ENCODE measurements around the gene DOCK10.

Gene DOCK10

DNA sequence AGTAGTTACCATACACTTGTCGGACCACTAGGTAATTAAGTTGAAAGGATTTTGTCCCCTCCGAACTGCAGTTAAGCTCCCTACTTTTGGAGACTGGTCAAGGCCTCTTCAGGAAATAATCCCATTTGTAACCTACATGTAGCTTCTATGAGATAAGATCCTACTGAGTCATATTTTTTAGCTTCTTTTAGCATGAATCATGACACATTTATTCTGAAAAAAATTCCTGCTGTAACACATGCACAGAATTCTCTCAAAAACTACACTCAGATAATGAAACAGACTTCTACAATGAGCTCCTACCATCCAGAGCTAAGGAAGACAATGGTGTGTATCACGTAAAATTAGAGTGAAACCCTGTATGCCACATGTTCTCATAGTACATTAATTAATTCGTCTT, 225.5 kb downstream of the DOCK10 start:
- DNase-seq, result no peak

DNA sequence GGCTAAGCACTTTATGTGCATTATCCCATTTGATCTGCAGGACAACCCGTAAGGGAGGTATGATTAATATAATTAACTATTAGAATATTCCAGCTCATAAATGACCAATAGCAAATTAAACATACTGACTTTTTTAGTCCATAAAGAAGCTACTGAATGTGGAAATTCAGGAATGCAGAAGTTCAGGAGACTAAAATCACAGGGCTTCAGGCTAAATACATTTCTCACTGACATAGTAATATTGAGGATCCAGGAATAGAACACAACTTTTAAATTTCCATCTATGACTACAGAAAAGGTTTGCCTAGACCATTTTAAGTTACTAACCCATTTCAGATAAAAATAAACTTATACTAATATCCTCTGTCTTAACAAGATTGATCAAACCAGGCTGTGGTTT, 228.7 kb downstream of the DOCK10 start:
- no peak for DNase-seq

DNA sequence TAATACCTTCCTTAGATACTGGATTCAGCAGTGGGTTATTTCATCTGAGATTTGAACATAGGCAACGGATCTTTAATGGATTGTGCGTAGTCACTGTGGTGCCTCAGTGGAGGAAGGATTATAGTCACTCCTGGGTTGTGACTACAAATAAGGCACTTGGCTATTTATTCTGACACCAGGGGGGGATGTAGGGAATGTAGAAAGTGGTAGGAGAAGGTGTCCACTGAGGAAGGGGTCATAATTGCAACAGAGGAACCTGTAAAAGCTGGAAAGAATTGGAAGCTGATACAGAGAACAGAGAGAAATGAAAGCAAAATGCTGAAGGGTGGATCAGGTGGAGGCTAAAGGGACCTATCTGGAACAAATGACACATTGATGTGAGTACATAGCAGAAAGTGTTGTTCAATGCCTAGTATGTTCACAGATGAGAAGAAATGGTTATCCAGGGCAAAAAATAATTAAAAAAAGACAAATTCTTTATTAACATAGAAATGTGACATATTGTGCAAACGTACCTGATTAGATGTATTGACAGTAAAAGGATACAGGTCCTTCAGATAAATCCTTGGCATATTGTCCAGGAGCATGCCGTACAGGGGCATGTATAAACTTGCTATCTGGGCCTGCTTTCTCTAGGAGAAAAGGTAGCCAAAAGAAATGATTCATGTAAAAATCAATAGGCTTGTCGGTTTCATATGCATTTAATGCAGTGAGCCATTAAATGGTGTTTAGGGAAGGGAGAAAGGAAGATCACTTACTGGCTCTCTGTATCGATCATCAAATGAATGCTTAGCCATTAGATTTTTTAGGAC, 234.9 kb downstream of the DOCK10 start:
- no peak for DNase-seq

DNA sequence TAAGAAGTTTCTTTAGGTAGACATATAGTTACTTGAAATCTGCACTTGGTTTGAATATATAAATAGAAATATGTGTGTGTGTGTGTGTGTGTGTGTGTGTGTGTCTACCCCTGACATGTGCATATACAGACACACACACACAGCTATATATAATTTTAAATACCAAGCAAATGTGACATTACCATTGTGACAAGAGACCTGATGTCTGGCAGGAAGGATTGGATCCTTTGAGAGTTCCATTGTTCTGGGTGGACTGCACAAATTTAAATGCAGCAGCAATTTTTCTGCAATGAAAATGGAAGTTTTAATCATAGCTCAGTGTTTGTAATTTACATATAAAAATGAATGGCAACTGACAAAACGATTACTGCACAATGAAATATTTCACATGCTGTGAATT, 238.3 kb downstream of the DOCK10 start:
- DNase-seq, result no peak

DNA sequence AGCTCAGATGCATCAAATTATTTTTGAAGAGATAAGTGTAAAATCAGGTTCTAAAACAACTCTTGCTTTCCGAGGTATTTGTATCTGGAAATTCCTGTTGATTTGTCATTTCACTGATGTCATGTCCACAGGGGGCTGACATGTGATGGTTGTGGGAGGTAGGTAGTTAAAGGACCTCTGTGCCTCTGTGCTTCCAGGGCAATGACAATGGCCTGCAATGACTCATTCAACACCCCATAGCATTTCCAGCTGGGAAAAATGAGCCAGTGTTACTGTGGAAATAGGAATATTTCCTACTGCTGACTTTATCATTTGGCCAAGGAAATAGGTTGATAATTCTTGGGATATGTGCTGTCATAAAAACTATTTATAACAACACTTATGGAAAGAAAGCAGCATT, 239.9 kb downstream of the DOCK10 start:
- DNase-seq, result no peak

DNA sequence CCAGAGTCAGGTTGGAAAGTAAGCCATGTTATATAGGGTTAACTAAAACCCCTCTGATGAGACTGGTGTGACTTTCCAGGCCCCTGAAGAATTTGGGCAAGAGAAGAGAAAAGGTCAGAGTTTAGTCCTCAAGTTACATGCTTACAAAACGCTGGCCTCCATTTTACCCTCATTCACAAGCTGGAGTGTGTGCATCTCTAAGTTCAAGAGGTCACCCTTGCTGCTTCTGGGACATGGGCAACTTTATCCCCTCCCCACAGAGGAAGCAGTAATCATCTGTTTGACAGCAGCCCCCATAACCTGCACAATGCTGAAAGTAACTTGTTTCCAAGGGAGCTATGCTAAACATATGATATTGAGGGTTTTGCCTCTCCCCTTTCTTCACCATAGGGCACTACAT, 240.9 kb downstream of the DOCK10 start:
- no peak for DNase-seq

DNA sequence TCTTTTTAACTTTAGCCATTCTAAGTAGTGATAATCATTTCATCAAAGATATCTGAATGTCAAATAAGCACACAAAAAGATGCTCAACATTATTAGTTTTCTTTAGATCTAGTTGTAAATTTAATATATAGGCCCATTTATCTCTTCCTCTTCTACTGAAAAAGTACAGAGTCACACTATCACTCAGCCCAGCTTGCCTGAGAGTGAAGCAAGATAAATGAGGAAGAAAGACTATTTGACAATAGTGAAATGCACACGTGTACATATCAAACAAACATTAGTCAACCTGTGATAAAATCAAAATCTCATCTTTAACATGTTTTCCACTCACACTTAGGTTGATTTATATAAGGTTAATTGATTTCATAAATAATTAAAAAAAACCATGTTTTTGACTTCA, 242.6 kb downstream of the DOCK10 start:
- DNase-seq, result no peak

DNA sequence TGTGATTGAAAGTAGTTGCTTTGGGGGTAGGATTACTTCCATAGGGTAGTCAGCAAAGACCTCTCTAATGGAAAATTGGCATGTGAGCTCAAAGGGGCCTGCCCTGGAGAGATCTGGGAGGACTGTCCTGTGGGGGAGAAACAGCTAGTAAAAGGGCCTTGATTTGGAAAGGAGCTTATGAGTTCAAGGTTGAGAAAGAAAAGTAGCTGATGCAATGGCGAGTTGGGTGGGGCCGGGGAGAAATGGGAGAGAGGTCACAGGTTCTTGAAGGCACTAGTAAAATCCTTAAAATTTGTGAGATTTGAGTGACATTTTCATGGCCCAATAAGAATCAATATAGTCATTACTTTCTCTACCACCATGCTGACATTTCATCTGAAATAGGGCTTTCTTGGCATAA, 244.1 kb downstream of the DOCK10 start:
- DNase-seq, result no peak

DNA sequence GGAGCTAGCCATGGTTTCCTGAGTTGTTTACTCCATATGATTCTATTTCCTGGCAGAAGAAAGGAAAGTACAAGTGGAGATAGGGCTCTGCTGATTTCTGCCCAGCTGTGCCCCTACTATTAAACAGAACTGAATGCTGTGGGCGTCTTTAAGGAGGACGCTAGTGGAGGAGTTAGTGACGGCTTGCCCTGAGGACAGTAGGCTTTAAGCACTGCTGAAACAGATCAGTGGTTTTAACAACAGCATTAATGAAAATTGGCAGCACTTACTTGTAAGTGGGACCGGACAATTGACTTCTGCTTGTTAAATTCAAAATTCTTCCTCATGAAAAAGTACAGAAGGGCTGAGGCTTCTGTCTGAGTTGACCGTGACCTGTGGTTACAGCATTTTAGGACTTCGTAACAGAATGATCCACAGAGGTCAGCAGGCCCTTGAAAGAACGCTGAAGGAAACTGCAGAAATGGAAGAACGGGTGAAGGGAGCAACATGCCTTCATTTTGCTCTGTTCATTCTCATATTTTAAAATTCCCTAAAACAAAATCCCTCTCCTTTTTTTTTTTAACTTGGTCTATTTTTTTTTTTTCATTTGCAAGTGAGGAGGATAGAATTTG, 245.5 kb downstream of the DOCK10 start:
- no peak for DNase-seq

DNA sequence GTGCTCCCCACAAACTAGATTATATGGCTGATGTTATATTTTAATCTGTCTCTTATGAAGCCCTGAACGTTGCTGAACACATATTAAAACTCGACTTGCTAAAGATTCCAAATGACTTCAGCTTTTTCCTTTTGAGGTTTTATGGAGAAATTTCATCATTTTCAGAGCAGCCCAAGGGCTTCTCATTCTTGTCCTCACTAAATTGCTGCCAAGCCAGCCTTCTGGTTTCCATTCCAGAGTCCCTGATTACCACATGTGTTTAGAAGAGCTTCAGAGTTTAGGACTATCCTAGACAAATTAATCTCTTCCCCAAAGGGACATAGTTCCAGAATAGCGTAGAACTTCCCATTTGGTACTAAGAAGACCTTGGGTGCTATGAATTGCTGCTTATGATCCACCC, 248.3 kb downstream of the DOCK10 start:
- DNase-seq, result no peak

DNA sequence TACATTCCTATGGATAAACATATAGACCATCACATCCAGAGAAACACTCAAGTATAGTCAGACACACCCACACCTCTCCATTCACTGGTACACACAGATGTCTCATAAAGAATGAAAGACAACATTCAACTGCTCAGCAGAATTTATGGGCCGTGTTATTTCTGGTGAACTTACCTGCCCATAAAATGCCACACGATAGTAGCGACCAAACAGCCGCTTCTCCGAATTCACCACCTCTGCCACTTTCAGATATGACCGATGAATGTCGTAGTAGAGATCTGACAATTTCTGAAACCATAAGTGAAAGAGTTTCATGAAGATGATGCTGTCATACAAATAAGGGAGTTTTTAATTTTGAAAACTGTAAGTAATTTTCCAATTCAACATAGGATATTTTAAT, 255.4 kb downstream of the DOCK10 start:
- DNase-seq, result no peak

DNA sequence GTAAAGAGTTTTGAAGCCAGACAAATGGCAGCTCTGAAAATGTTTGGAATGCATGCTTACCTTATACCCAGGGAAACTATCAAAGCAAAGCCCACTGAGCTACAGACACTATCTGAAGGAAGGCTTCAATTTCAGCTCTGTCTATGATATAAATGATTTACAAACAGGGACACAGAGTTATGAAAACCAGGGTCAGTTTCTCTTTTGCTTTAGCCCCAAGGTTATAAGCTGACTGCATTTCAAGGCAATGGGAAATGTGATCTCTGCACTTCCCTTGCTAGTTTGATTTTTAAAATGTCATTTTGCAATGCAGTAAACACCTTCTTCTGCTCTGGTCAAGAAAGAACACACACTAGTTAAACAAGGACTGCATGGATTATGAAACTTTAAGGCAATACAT, 260.9 kb downstream of the DOCK10 start:
- no peak for DNase-seq

DNA sequence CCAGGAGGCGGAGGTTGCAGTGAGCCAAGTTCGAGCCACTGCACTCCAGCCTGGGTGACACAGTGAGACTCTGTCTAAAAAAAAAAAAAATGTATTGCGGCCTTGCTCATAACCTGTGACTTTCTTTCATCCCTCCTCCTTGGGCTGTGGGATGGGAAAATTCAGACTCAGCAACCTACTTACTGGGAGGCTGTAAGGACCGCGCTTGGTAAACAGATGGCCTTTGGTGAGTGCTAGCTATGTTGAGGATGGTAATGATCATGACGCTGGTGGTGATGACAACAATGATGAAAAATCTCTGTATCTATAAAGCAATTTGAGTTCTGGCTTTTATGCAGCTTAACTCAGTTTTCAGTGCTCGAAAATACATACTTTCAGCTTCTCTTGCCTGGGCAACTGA, 261.4 kb downstream of the DOCK10 start:
- DNase-seq, result no peak

DNA sequence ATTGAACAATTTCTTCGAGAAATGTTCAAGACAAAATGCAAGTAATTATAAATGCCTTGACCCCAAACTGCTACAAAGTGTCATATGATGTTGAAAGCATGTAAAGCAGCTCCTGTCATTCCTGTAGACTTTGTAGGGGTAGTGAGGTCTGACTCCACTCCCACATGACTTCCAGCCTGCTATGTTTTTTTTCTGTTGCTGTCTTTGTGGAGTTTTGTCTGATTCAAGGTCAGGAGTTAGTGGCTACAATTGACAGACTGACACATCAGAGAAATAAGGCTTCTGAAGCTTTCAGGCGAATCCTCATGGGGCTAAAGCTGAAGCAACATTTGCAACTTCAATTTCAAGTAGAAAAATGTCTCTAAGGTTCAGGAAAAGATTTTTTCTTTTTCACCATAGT, 262.2 kb downstream of the DOCK10 start:
- no peak for DNase-seq

DNA sequence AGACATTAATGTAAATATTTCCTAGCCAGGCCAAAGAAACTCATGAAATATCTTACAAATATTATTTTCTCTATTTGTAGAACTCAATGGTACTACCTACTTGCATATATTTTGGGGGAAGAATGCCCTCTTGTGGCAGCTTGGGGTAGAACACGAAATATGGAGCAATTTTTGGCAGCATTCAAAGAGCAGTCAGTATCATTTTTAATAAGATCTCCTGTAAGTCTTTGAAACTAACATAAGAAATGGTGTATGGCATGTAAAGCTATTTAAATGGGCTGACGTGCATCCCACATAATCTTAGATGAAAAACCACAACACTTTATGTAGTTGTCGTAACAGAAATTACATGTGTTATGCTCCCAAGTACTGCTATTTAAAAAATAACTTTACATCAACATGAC, 263.8 kb downstream of the DOCK10 start:
- no peak for DNase-seq

DNA sequence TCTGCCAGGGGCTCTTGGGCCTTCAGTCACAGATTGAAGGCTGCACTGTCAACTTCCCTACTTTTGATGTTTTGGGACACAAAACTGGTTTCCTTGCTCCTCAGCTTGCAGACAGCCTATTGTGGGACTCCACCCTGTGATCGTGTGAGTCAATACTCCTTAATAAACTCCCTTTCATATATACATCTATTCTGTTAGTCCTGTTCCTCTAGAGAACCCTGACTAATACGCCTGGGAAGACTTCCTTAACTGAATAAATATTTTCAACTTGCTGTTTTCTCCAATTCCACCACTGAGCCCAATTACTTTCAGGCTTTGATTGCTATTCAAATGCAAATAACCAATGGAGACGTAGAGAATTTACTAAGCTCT, 264.7 kb downstream of the DOCK10 start:
- no peak for DNase-seq

DNA sequence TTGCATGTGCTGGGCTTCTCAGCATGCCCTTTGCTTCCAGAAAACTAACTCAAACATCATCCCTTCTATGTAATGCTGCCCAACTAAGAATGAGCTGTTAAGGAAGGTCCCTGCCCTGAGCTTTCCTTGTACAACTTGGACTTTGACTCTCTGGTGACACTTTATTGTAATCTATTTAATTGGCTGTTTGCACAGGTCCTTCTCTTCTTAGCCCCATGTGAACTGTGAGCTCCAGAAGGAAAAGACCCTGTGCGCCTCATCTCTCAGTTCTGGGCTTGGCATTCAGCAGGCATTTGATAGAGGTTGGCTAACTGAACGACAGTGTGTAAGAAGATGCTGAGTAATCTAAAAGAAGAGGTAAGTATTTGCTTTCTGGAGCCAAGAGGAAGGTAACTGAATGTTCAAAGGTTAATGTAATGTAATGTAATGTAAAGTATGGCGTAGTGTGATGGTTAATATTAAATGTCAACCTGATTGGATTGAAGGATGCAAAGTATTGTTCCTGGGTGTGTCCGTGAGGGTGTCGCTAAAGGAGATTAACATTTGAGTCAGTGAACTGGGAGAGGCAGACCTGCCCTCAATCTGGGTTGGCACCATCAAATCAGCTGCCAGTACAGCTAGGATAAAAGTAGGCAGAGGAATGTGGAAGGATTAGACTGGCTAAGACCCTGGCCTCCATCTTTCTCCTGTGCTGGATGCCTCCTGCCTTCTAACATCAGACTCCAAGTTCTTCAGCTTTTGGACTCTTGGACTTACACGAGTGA, 265.3 kb downstream of the DOCK10 start:
- DNase-seq, result no peak

DNA sequence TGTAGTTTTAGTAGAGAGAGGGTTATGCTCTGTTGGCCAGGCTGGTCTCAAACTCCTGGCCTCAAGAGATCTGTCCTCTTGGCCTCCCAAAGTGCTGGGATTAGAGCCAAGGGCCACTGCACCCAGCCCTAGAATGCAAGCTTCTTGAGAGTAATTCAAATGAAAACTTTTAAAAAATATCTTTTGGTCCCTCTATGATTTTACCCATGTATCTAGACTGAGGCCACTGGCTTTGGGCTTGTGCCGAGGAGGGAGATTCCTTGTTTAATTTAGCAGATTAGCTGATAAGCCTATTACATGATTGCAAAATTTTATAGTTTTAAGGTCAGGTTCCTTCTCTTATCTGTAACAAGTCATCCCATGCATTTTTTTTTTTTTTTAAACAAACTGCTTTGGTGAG, 266.6 kb downstream of the DOCK10 start:
- DNase-seq, result no peak

DNA sequence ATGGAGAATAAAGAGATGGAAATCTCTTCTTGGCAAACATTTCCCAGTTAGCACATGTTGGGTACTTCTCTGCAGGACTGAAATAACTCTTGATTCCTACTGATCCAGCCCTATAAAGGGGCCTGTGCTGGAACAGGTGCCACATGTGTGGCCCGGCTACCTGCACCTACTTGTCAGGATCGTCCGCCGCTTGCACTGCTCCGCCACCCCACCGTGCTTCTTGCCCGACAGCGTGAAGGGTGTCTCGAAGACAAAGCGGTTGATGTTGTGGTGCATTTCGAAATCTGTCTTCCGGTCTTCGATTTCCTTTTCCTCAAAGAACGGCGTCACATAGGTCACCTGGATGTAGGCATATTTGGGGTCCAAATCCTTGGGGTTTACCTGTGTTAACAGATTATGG, 267.5 kb downstream of the DOCK10 start:
- DNase-seq, result no peak

DNA sequence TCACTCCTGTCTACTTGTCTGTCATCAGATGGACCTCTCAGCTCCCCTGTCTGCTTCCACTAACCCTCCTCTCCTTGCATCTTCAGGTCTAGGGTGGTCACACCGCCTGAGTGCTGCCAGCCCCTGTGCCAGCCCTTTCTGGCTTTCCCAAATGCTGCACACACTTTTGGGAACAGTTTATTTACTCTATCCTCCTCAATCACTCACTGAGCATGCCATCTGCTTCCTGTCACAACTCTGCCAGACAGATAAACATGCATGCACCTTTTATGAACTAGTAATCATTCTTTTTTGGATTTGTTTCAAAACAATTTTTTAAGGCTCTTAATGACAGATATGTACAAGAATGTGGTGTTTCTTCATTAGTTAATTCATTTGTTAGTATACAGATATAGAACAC, 269.8 kb downstream of the DOCK10 start:
- DNase-seq, result no peak

DNA sequence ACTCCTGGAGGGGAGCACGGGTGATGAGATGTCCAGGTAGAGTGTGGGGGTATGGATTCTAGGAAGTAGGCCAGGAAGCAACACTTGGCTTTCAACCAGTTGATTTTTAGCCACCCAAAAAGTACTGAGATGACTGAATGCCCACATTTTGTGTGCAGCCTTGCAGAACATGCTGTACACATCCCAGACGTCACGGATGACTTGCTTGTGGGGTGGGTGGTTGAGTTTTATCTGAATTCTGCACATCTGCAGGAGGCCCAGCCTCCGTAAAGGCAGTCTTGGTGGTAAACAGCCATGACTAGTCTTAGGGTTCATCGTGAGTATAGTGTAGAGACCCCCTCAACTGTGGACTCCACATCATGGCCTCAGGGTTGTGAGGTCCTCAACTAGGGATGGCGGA, 272.8 kb downstream of the DOCK10 start:
- DNase-seq, result no peak

DNA sequence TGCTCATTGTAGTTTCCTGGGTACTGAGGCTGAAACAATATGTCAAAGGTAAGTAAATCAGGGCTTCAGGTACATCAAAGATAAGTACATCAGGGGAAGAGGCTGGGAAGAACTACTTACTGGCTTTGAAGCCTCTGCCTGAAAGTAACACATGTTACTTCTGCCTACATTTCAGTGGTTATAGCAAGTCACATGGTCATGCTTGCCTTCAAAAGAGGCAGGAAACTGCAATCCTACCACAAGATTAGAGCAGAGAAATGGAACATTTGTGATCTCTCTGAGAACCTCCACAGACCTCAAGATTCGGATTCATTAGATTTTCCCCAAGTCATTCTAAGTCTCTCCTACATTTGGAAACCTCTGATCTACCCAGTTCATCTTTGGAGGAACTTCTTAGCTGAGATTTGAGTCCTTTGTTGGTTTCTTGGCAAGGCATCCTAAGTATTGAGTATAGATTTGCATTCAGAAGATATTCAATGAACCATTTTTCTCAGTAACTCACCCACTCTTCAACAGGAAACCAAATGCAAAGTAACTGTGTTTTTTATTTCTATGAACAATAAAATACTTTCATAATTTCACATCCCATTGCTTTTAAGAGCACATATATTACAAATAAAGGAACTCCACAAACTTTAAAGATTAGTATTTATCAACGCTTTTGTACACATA, 277.6 kb downstream of the DOCK10 start:
- no peak for DNase-seq

DNA sequence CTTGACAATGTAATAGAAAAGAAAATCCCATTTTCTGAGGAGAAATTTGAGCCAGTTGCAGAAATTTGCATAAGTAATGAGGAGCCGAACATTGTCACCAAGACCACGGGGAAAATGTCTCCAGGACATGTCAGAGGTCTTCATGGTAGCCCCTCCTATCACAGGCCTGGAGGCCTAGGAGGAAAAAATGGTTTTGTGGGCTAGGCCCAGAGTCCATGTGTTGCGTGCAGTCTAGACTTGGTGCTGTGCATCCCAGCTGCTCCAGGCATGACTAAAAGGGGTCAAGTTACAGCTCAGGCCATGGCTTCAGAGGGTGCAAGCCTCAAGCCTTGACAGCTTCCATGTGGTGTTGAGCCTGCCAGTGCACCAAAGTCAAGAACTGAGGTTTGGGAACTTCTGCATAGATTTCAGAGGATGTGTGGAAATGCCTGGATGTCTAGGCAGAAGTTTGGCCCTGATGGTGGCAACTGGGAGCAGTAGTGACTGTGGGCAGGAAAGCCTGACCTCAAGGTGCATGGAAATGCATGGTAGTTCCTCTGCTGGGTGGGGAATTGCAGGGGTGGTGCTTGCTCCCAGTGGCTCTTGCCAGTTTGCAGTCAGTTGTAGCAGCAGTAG, 284.2 kb downstream of the DOCK10 start:
- no peak for DNase-seq
